Stimulated activated CD8-positive, alpha-beta memory T cell treated with anti-CD3 and anti-CD28 coated beads, Interleukin-12 subunit alpha, Interleukin-12 subunit beta, amount 100 ng/mL, for 24 hours (primary cell): ENCODE data around the gene FAM47A.

Experiments
- DNase-seq: peaks from one replicate; pipeline ENCODE4 v3.0.0-alpha.2; 2020; ENCODE audit errors: extremely low read depth

The FAM47A gene

DNA sequence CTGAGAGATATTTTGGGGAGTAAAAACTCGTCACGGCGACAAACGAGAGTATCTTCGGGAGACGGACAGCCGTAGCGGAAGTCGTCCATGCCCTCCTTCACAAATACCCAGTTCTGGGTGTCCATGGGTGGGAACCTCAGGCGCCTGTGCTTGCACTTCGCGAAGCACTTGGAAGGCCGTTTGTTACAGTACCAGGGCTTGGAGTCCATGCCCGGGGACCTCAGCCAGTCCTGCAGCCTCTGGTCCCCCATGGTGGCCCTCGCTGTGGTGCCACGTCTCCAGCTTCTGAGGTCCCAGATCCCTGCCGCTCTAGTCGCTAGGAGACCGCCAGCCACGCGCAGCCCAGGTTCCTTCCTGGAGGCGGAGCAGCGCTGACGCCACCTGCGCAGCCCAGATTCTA, at the start of gene FAM47A:
TSS of gene FAM47A (minus strand) at position 287 of the 400 bp plus-strand sequence. CDS start at position 251, 36 bp downstream.
- no peak for DNase-seq

DNA sequence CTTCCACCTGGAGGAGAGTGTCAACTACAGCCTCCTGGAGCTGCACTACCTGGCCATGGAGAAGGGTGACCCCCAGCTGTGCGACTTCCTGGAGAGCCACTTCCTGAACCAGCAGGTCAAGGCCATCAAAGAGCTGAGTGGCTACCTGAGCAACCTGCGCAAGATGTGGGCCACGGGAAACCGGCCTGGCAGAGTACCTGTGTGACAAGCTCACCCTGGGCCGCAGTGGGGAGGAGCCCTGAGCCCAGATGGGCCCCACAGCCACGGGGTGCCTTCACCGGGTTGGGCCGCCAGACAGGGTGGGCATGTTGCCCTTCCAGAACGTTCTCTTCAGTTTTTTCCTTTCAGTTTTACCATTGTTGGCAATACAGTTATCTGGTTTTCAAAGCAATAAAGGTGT, 15.2 kb upstream of the FAM47A start:
- DNase-seq: no peak

GRCh38 chrX:34146906-34147305, 14.8 kb upstream of the FAM47A start:
- DNase-seq: no peak

DNA sequence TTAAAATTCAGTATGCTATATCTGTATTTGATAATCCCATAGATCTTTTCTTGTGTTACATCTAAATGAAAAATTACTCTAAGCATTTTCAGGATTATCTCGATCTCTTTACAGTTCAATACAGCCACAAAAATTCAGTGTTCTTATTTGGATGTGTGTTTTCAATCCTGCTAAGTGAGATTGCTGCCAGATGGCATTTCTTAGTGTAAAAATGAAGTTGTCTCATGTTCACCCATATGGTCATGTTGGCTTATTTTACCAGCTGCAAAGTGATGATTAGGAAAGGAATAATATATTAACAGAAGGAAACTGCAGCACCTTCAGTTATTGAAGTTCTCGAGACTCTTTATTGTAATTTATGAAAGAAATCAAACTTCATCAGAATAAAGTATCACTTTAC, 12.1 kb upstream of the FAM47A start:
- no peak for DNase-seq

- no peak for DNase-seq
Measured at GRCh38 chrX:34140816-34141215, 8.7 kb upstream of the FAM47A start.

DNA sequence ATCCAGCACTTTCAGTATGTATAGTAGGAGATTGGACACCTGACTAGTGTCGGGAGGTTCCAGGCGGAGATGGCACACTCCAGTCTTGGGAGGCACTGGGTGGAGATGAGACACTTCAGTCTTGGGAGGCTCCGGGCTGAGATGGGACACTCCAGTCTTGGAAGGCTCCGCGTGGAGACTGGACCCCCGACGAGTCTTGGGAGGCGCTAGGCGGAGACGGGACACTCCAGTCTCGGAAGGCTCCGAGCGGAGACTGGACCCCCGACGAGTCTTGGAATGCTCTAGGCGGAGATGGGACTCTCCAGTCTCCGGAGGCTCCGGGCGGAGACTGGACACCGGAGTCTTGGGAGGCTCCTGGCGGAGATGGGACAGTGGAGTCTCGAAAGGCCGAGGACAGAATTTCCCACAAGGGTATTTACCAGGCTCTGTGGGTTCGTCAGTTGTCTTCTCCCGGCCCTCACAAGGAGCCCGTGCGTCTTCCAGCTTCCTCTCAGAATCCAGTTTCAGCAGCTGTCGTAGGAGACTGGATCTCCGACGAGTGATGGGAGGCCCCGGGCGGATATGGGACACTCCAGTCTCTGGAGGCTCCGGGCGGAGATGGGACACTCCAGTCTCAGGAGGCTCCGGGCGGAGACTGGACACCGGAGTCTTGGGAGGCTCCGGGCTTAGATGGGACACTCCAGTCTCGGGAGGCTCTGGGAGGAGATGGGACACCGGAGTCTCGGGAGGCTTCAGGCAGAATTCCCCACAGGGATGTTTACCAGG, 952 bp downstream of the FAM47A start:
- no peak for DNase-seq

DNA sequence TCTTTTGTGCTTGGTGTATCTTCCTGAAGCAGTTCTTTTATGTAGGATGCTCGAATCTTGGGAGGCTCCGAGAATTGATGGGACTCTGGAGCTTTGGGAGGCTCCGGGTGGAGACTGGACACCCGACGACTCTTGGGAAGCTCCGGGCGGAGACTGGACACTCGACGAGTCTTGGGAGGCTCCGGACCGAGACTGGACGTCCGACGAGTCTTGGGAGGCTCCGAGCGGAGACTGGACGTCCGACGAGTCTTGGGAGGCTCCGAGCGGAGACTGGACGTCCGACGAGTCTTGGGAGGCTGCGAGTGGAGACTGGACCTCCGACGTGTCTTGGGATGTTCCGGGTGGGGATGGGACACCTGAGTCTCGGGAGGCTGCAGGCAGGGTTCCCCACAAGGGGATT, 1.6 kb downstream of the FAM47A start:
- no peak for DNase-seq

DNA sequence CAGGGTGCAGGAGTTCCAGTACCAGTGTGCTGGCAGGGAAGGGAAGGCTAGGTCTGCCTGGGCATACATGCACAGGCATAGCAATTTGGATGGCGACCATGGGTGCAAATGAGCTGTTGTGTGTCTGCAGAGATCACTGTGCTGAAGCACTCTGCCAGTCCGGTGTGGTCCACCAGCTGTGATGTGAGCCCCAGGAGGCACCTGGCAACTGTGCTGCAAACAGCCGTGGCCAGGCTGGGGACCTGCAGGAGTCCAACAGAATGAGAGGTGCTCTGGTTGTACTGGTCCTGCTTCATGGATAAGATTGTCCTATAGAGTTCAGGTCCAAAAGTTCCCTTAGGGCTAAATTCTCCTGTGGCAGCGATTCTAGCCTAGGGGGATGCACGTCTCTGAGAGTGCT, 6.1 kb downstream of the FAM47A start:
- no peak for DNase-seq

DNA sequence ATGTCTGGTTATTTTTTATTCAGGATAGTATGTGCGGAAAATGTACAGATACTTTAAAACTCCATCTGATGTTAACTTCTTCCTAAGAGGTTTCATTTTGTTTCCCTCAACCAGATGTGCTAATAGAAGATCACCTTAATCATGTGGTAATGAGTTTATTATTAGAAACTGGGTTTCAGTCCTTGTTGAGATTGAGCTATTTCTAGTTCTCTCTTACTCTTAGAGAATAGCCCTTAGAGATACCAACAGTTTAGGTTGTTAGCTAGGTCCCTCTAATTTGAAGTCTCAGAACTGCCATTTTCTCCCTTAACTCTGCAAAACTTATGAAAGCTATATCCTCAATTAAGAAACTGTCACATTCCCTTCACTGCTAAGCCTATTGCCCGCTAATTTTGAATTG, 13.0 kb downstream of the FAM47A start:
- DNase-seq: no peak

DNA sequence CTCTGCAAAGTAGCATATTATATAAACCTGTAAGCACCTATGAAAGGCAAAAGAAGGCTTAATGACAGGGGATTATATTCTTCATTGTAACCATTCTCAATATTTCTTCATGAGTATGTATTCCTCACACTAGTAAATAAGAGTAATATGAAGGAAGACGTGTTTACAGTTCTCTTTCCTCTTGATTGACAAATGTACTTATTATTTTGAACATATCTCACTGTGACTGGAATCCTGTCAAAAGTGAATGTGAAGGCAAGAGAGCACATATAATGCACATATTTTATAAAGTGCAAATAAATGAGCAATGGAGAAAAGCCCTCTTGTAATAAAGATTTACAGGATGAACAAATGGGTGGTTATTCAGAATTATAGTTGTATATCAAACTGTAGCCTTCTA, 19.7 kb downstream of the FAM47A start:
- DNase-seq: no peak
